EL (cell line): ENCODE data around the gene CD101.

Experiments used
- DNase-seq: peaks from one replicate; pipeline ENCODE4 v3.0.0-alpha.2; 2016

Gene CD101

DNA sequence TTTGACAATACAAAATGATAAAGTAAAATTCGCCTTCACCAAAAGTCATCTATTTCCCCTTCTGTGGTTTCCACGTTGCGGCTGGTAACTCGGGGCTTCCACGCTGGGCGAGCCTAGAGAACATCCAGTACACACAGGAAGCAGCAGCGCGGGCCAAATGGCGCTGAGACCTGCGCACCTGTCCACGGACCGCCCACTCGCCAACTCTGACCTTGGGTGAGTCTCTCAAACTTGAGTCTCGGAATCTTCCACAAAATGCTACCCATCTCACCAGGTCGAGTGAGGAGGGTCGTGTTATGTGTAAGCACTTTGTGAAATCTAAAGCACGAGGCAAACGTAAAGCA, 57.7 kb downstream of the CD101 start:
- DNase-seq = no peak

DNA sequence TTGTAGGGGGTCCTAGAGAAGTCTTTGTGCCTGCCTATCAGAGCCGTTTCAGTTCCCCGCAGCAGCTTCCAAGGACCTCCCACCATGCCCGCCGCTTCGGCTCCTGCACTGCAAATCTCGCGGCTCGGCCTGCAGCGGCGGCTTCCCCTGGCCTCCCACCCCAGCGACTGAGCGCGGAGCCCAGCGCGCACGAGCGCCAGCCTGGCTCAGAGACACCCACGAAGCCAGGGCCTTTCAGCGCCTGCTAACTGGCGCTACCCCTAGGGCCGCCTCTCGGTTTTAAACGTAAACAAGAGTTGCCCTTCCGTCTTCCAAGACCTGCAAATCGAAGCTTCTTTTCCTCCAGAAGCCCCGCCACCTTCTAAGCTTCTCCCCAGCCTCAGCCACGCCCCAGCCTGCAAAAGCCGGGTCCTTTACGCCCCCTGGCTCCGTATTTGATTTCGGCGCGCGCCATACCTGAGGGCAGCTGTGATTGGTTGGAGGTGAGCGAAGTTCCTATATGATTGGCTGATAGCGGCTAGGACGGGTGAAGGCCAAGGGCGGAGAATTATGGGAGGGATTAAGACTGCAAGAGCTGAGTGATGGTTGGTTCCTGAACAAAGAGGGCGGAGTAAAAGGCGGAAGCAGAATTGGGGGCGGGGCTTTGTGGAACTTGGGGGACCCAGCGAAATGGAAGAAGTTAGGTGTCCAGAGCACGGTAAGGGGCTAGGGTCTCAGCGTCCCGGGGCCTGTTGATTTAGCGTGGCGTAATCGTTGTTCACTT, 58.3 kb downstream of the CD101 start, which contains the start of gene TTF2:
Gene TTF2, plus strand, starts transcription at position 649 of the 763 bp plus-strand sequence. Its CDS starts 21 bp downstream, at position 670.
- peak; percentile 99 for DNase-seq

DNA sequence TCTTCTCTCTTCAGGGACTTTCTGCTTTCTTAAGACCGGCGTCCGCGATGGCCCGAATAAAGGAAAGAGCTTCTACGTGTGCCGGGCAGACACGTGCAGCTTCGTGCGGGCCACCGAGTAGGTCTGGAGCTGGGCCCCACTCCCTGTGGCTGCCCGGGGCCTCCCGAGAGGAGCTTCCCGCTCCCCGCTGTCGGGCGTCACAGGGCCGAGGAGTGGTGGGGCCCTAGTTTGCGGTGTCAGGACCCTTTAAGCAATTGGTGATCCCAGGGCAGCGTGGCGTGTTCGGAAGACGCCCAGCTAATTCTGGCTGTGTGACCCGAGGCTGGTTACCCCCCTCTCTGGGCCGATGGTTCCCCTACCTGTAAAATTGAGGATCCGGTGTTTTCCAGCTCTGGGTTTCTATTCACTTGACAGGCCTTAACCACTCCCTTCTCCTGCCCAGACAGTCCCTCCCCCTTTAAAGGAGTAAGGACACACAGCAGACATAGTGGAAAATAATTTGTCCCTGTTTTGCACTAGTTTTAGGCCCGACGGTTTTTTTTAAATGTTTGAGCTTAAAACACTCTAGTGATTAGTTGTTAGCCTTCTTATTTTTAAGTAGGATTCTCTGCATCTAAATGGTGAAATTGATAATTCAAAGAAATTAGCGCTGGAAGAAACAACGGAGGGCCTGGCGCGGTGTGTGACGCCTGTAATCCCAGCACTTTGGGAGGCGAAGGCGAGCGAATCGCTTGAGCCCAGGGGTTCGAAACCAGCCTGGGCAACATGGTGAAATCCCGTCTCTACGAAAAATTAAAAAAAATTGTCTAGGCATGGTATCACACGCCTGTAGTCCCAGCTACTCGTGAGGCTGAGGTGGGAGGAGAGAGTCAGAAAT, 59.1 kb downstream of the CD101 start:
- DNase-seq = peak; percentile 44

DNA sequence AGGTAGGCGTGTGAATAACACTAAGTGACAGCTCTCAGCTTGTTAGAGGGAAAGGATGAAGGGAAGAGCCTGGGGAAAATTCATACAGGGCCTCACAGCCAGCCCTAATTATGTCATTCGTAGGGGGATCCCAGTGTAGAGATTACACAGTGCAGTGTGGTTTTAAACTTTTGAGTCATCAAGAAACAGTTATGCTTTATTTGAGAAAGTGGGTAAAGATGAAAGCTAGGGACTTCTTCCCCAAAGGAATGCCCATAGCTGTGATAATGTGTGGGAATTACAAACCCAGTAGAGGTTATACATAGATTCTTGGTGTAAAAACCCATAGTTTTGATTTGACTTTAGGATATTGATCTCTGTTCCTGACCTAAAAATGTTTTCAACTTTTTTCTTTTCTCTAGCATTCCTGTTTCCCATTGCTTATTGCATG, 60.4 kb downstream of the CD101 start:
- peak; percentile 76 for DNase-seq

DNA sequence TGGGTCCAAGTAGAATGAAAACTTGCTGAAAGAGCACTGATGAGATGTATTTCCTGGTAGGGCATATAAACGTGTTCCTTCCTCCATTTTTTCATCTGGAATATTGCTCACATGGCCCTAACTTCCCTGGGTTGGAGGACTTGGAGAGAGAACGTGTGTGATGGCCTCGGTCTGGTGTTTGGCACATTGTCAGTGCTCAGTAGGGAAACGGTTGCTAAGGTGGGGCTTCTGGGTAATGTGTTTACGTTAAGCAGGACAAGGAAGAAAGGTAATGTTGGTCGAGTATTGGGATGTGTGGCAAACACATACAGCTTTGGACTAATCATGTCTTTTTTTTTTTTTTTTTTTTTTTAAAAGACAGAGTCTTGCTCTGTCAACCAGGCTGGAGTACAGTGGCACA, 64.8 kb downstream of the CD101 start:
- DNase-seq = no peak

DNA sequence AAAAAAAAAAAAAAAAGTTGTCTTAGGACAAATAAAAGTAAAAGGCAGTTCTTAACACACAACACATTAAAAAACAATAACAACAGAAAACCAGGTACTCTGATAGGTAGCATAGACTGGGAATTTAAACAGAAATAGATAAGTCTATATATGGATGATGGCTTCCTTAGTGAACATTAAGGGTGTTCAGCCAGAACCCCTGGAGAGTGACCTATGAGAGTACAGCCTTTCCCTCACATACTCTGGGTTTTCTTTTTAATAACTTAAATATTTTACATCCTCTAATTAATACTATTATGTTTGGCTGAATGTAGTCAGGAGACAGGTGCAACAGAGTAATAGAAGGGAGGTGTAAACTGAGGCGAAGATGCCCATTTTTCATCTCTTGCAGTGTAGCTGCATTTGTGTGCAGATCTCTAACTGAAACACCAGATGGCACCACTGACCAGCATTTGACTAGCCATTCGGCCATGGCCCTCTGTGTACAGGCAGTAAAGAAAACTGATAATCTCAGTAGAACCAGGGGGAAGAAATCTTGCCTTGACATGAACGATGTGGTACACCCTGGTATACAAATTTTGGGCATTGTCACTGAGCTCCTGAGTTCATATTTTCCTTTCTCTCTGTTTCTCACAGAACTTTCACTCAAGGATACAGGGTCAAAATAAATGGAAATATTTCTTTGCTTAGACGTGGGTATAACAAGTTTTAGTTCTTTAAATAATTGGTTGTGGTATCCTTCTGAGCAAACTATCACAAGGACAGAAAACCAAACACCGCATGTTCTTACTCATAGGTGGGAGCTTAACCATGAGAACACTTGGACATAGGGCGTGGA, 66.2 kb downstream of the CD101 start:
- DNase-seq = peak; percentile 58

DNA sequence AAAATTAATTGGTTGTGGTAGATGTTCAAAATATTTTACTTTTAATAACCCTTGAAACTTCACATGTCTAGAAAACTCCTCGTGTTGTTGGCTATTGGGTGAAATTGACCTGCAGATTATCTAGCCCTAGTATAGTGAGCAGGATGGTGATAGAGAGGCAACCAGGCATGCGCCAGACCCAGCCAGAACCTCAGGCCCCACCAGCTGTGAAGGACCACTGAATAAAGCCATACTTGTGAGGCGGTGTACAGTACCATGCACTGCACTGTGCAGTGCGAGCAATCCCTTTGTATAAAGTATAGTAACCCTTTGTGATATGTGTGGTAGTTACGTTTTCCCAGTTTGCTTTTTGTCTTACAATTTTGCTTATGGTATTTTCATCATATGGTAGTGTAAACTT, 67.0 kb downstream of the CD101 start:
- no peak for DNase-seq

DNA sequence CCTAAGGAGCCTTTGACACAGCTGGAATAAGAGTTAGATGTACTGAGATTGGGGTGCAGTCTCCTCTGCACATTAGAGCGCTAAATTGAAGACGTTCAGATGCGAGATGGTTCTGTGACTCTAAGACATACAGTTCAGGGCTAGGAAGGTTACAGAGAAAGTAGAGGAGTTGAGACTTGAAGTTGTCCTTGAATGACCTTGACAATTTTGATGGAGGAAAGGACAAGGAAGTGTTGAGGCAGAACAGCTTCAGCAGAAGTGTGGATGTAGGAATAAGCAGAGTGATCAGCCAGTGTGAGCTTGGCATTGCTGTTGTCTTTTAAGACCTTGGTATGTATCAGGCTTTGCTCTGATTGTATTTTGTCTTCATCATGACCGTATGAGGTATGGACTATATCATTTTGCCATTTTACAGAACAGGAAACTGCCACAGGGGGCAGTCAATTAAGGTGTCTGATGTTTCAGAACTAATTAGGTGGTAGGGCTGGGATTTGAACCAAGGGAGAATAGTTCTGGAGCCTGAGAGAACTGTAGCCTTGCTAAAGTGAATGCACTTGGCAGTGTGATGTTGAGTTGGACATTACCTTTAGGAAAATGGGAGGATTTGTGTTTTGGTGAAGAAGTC, 67.8 kb downstream of the CD101 start:
- no peak for DNase-seq

DNA sequence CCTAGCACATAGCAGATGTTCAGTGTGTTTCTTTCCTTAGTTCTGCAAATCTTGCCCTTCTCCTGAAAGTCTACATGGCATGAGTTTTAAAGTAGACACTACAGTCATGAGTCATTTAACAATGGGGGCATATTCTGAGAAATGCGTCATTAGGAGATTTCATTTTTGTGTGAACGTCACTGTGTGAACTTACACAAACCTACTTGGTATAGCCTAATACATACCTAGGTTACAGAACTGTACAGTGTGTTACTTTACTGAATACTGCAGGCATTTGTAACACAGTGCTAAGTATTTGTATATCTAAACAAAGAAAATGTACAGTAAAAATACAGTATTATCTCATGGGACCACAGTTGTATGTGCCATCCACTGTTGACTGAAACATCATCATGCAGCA, 68.6 kb downstream of the CD101 start:
- peak; percentile 22 for DNase-seq

DNA sequence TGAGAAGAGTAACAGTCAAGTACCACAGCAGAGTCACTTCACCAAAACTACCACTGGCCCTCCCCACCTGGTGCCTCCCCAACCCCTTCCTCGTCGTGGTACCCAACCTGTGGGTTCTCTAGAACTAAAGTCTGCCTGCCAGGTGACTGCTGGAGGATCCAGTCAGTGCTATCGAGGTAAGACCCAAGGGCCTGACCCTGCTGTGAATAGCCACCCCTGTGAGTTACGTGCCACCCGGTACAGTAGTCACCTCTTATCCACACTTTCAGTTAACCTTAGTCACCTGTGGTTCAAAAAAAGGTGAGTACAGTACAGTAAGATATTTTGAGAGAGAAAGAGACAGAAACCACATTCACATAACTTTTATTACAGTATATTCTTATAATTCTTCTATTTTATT, 75.1 kb downstream of the CD101 start:
- DNase-seq = no peak

DNA sequence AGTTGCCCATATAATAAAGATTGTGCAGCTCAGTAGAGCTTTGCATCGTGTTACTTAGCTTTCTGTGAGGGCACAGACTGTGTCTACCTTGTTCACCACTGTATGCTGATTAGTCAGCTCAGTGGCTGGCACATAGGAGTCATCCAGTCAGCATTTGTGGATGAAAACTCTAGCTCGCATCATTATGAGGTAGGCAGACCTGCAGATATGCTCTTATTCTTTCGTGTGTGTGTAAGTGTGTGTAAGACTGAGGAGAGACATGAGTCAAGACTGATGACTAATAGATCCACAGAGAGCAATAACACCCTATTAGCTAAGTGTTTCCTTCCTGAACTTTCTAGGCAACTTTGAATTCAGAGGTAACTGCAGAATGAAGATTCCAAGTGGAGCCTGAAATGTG, 75.7 kb downstream of the CD101 start:
- peak; percentile 86 for DNase-seq

DNA sequence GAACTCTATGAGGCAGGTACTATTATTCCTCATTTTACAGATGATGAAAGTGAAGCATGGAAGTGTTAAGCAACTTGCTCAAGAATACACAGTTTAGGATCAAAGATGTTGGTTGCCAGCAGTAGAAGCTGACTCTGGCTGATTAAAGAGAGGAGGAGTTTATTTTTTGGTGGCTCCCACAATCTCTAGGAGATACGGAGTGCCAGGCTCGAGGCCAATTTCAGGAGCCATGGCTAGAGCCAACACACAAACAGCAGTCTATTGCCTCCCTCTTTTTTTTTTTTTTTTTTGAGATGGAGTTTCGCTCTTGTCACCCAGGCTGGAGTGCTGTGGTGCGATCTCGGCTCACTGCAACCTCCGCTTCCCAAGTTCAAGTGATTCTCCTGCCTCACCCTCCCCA, 78.2 kb downstream of the CD101 start:
- DNase-seq = no peak

DNA sequence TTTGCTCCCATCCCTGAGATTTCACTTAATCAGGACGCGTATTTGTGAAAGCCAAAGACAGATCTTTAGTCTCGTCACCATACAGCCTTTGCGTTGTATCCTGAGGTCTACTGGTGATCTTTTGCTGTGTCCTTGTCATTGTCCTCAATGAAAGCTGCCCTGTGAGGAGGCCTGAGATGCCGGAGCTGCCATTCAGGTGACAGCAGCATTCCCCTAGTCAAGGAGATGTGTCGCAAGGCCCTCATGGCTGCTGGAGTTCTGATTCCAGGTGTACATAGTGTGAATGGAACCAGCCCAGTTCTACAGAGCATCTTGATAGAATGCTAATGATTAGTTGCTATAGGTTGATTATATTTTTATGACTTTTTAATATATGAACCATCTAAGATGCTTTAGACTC, 82.7 kb downstream of the CD101 start:
- DNase-seq = no peak
